ENCODE data around the gene AKNAD1. TPM values are rescaled to one million over a fixed set of nuclear protein-coding genes. Genes with fewer than 3 reads are reported as not detected.
A peak's percentile ranks its signal among the peaks of the same experiment; 100 is the strongest.

Gene AKNAD1, protein sequence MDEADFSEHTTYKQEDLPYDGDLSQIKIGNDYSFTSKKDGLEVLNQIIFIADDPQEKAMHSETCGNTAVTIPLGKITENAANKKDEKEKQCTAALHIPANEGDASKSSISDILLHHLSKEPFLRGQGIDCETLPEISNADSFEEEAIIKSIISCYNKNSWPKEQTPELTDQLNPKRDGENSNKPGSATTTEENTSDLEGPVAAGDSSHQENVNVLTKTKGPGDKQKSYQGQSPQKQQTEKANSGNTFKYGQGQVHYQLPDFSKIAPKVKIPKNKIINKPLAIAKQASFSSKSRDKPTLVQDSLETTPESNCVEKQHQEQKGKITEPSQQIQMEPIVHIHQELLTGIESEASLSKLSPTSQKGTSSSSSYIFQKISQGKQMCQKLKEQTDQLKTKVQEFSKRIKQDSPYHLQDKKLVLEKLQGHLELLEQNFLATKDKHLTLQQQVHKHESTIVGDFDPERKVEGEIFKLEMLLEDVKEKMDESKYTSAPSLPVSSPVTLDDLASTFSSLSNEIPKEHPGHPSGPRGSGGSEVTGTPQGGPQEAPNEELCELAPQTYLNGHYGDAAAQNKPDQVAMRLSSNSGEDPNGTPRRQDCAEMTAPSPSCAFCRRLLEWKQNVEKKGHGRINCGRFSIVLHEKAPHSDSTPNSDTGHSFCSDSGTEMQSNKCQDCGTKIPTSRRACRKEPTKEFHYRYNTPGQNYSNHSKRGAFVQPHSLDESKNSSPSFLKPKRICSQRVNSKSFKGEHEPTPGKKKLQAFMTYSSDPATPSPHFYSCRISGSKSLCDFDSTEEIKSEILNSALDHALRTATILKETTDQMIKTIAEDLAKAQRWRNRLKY
- total RNA-seq (ENCODE audit: low replicate concordance) = 0.27 TPM in 1 of 2 replicates, not detected in the other

DNA sequence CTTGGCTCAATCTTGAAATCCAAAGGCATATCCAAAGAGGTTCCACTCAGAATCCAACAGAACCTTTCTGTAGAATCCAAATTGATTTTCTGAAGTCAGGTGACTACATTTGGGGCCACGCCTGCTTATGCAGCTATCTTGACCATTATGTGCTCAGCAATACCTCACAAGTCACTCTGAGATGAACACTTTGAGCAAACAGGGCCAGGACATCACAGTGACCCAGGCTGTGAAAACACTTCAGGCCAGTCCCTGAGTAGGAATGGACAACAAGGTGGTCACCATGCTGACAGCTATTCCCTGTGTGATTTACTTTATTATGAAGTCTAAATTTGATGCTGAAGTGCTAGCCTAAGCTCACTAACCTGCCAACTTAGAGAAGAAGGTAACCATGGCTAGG, at the start of gene AKNAD1:
Gene AKNAD1, minus strand, starts transcription at position 101 of the 400 bp plus-strand sequence. CDS start 4,430 bp downstream, outside the sequence.
- H3K4me3 ChIP-seq (ENCODE audit: low read depth, low read length) = no peak within 1 kb of the TSS
- TF ChIP-seq, protein P1, sequence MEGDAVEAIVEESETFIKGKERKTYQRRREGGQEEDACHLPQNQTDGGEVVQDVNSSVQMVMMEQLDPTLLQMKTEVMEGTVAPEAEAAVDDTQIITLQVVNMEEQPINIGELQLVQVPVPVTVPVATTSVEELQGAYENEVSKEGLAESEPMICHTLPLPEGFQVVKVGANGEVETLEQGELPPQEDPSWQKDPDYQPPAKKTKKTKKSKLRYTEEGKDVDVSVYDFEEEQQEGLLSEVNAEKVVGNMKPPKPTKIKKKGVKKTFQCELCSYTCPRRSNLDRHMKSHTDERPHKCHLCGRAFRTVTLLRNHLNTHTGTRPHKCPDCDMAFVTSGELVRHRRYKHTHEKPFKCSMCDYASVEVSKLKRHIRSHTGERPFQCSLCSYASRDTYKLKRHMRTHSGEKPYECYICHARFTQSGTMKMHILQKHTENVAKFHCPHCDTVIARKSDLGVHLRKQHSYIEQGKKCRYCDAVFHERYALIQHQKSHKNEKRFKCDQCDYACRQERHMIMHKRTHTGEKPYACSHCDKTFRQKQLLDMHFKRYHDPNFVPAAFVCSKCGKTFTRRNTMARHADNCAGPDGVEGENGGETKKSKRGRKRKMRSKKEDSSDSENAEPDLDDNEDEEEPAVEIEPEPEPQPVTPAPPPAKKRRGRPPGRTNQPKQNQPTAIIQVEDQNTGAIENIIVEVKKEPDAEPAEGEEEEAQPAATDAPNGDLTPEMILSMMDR (IDR thresholded peaks at IDR 0.05; ENCODE audit: insufficient read depth, low read length) = no peak
- DNase-seq (ENCODE audit: low read depth) = no peak

DNA sequence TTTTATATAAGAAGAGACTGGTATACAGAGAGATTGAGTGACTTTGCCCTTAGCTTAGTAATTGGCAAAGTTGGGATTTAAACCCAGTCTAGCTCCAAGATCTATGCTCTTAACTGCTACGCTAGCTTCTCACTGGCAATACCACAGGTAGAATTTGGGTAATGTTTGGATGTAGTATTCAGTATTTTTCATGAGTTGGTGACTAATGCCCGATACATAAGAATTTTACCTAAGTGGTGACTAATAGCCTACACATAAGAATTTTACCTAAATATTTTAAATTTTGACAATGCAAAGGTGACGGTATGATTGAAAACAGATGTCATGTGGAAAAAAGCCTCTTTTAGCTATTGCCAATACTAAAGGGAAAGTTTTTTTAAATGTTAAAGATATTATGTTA, 44.2 kb upstream of the AKNAD1 start:
- DNase-seq (ENCODE audit: low read depth) = no peak
- H3K4me3 ChIP-seq (ENCODE audit: low read depth, low read length) = no peak overlapping the region
- TF ChIP-seq, protein P1 (IDR thresholded peaks at IDR 0.05; ENCODE audit: insufficient read depth, low read length) = no peak

DNA sequence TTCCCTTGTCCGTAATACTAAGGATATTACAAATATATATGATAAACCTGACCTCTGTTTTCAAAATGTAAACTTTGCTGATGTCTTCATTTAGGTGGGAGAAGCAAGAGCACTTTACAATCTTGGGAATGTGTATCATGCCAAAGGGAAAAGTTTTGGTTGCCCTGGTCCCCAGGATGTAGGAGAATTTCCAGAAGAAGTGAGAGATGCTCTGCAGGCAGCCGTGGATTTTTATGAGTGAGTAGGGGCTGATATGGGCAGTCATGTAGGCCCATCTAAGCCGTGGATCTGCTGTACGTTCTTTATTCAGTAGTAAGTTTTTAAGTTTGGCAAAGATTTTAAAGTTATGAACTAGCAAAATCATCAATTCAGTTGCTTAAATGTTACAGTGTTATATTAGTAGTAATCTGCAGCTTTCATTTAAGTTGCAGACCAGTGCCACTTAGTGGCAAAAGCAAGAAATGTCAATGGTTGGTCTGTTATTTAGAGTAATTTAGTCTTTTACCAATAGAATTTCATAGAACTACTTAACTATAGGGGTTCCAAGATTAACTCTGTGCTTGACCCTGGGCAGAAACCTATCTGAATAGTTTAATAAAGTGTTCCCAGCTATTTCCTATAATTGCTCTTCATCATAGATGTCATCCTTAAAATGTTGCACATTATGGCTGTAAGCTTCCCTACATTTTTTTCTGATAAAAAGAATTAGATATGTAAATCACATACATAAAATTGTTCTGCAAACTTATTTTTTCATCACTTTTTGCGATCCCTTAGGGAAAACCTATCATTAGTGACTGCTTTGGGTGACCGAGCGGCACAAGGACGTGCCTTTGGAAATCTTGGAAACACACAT, 41.2 kb upstream of the AKNAD1 start:
- TF ChIP-seq, protein P1 (IDR thresholded peaks at IDR 0.05; ENCODE audit: insufficient read depth, low read length) = peak; percentile 66
- no peak overlapping the region for H3K4me3 ChIP-seq (ENCODE audit: low read depth, low read length)
- DNase-seq (ENCODE audit: low read depth) = peak; percentile 86

DNA sequence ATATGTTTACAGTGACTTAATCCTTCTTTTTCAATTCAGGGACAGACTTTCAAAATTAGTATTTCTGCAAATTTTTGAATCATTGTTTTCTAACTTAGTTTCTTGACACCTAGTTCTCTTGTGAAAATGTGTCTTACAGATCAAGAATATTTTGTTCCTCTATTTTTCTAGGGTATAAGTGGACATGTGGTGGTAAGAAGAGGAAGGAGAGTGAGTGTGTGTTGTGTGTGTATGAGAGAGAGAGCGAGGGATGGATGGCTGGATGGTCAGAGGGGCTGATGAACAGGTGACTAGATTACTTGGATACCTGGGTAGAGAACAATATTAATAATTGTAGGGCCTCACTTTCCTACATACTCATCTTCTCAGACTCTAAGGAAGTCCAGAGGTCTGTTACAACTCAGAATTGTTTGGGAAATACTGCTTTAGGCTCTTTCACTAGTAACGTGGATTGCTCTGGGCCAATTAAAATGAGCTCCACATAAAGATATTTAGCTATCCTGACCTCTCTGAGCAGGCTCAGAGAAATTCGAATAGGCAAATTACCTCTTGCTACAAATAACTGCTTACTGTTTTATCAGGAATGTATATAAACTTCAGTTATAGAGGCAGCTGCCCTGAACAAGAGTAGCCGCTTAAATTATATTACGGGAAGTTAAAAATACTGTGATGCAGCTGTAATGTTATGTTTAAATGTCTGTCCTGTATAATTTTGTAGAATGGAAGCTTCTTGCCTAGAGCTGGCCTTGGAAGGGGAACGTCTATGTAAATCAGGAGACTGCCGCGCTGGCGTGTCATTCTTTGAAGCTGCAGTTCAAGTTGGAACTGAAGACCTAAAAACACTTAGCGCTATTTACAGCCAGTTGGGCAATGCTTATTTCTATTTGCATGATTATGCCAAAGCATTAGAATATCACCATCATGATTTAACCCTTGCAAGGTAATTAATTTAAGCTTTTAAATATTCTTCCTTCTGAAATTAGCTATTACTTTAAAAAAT, 39.6 kb upstream of the AKNAD1 start:
- H3K4me3 ChIP-seq (ENCODE audit: low read depth, low read length) = no peak overlapping the region
- TF ChIP-seq, protein P1 (IDR thresholded peaks at IDR 0.05; ENCODE audit: insufficient read depth, low read length) = no peak
- DNase-seq (ENCODE audit: low read depth) = peak; percentile 54

DNA sequence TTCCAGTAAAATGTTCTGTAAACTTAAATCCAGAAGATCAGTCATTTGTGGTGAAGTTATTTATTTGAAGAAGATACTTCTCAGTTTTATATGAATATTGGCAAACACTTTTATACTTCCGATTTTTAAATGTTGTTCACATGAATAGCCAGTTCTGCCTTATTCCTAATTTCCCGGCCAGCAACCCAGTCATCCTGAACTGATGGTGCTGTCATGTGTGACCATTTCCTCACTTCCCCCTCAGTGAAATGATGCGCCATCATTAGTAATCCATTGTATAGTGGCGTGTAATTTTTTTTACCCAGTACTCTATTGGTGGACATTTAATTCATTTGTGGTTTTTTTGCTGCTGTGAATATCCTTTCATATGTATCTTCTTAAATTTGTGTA, 36.2 kb upstream of the AKNAD1 start:
- TF ChIP-seq, protein P1 (IDR thresholded peaks at IDR 0.05; ENCODE audit: insufficient read depth, low read length) = no peak
- H3K4me3 ChIP-seq (ENCODE audit: low read depth, low read length) = no peak overlapping the region
- DNase-seq (ENCODE audit: low read depth) = no peak

Data from fibroblast of the aortic adventitia (primary cell).